KMS-11 (cell line): ENCODE results near the gene EFTUD2.

Experiments
- H2AFZ ChIP-seq: fragments of 200-600 bp; sonication (generic); 2 replicates; pipeline ENCODE4 v1.6.1; 2016; ENCODE audit warnings: antibody characterized with exemption, mixed run types, low read depth
- H3K27ac ChIP-seq: fragments of 200-600 bp; sonication (generic); 2 replicates; pipeline ENCODE4 v1.6.1; 2016; ENCODE audit warnings: mild to moderate bottlenecking, mixed run types
- H3K27me3 ChIP-seq: fragments of 200-600 bp; sonication (generic); 2 replicates; pipeline ENCODE4 v1.6.1; 2017; ENCODE audit warnings: mild to moderate bottlenecking, low read depth, mixed run types, moderate library complexity; ENCODE audit not compliant: insufficient read depth
- H3K36me3 ChIP-seq: fragments of 200-600 bp; sonication (generic); 2 replicates; pipeline ENCODE4 v1.6.1; 2017; ENCODE audit warnings: mild to moderate bottlenecking, mixed run types; ENCODE audit not compliant: insufficient read depth
- H3K4me1 ChIP-seq: fragments of 200-600 bp; sonication (generic); 2 replicates; pipeline ENCODE4 v1.6.1; 2016; ENCODE audit warnings: mild to moderate bottlenecking, low read depth, mixed run types; ENCODE audit not compliant: poor library complexity, severe bottlenecking
- H3K4me2 ChIP-seq: fragments of 200-600 bp; sonication (generic); 2 replicates; pipeline ENCODE4 v1.7.0; 2016; ENCODE audit warnings: mild to moderate bottlenecking, mixed run types
- H3K4me3 ChIP-seq: fragments of 200-600 bp; sonication (generic); IDR thresholded peaks from 2 replicates; pipeline ENCODE4 v1.6.1; 2017; ENCODE audit warnings: low read depth, low read length, mixed read lengths; ENCODE audit not compliant: insufficient read depth
- H3K79me2 ChIP-seq: fragments of 200-600 bp; sonication (generic); 2 replicates; pipeline ENCODE4 v1.6.1; 2016; ENCODE audit warnings: low read depth, mixed run types; ENCODE audit not compliant: insufficient read depth
- H3K9ac ChIP-seq: fragments of 200-600 bp; sonication (generic); 2 replicates; pipeline ENCODE4 v1.6.1; 2016; ENCODE audit warnings: mild to moderate bottlenecking, mixed run types
- H4K20me1 ChIP-seq: fragments of 200-600 bp; sonication (generic); 2 replicates; pipeline ENCODE4 v1.6.1; 2016; ENCODE audit warnings: mild to moderate bottlenecking, mixed run types; ENCODE audit not compliant: insufficient read depth
- CTCF ChIP-seq: fragments of 200-600 bp; sonication (generic); conservative IDR thresholded peaks from 2 replicates; pipeline ENCODE4 v1.6.1; 2017; ENCODE audit warnings: low read depth, mild to moderate bottlenecking, antibody characterized with exemption, low read length, moderate library complexity, mixed read lengths

Gene EFTUD2

GRCh38 chr17:44840936-44841335 is 58.3 kb downstream of the EFTUD2 start:
- Histone ChIP-seq H3K4me1 (peaks cover 5% of the 10 kb centered on the region), H3K4me2 (no peak overlapping the region)

GRCh38 chr17:44840274-44840673 is 59.0 kb downstream of the EFTUD2 start:
- no peak overlapping the region for H3K27ac ChIP-seq
- peaks cover 5% of the 10 kb centered on the region for H3K4me1 ChIP-seq
- peaks cover 11% of the 10 kb centered on the region; the same call in 1 of the 2 replicates for H3K27me3 ChIP-seq
- no peak overlapping the region for H2AFZ ChIP-seq
- H3K4me2 ChIP-seq, result no peak overlapping the region
- no peak overlapping the region for H3K9ac ChIP-seq
- no peak for TF ChIP-seq CTCF
- H3K79me2 ChIP-seq, result no peaks in the 10 kb centered on the region
- H3K4me3 ChIP-seq, result no peak overlapping the region
- no peaks in the 10 kb centered on the region for H3K36me3 ChIP-seq
- H4K20me1 ChIP-seq, result no peaks in the 10 kb centered on the region

More at GRCh38 chr17:44840936-44841335, 58.3 kb downstream of the EFTUD2 start:
- Histone ChIP-seq H4K20me1 (no peaks in the 10 kb centered on the region), H2AFZ (no peak overlapping the region), H3K9ac (no peak overlapping the region), H3K27ac (no peak overlapping the region), H3K79me2 (no peaks in the 10 kb centered on the region), H3K4me3 (no peak overlapping the region), H3K36me3 (no peaks in the 10 kb centered on the region), H3K27me3 (peaks cover 9% of the 10 kb centered on the region; the same call in 1 of the 2 replicates)
- TF ChIP-seq CTCF, result no peak

- Histone ChIP-seq H2AFZ (no peak overlapping the region), H3K4me1 (peaks cover 5% of the 10 kb centered on the region), H3K36me3 (no peaks in the 10 kb centered on the region), H3K4me2 (no peak overlapping the region), H4K20me1 (no peaks in the 10 kb centered on the region), H3K9ac (no peak overlapping the region), H3K4me3 (no peak overlapping the region), H3K79me2 (no peaks in the 10 kb centered on the region), H3K27me3 (peaks cover 11% of the 10 kb centered on the region; the same call in 1 of the 2 replicates), H3K27ac (no peak overlapping the region)
- TF ChIP-seq CTCF, result no peak
These were observed 62.0 kb downstream of the EFTUD2 start for GRCh38 chr17:44837196-44837595.

GRCh38 chr17:44832805-44833204 is 66.4 kb downstream of the EFTUD2 start:
- Histone ChIP-seq H2AFZ (no peak overlapping the region), H3K36me3 (no peaks in the 10 kb centered on the region), H3K4me1 (no peaks in the 10 kb centered on the region), H4K20me1 (no peaks in the 10 kb centered on the region), H3K27ac (no peak overlapping the region), H3K27me3 (peaks cover 42% of the 10 kb centered on the region), H3K79me2 (no peaks in the 10 kb centered on the region), H3K4me2 (no peak overlapping the region), H3K4me3 (no peak overlapping the region), H3K9ac (no peak overlapping the region)
- TF ChIP-seq CTCF, result no peak
